Measurements from ENCODE around the gene EIPR1.
"Not testable (repeated sequence)": the region's sequence is repeated elsewhere in the genome, so short reads cannot be mapped to it uniquely, and the experiment has no call there.

Gene EIPR1

GRCh38 chr2:3212061-3212362 is 165.6 kb downstream of the EIPR1 start:
- no peak for DNase-seq (ENCODE audit: low read depth in 2 of 2)

GRCh38 chr2:3211256-3212060 is 166.2 kb downstream of the EIPR1 start:
- no peak for DNase-seq (ENCODE audit: low read depth in 2 of 2)

GRCh38 chr2:3210257-3210656 is 167.4 kb downstream of the EIPR1 start:
- DNase-seq (ENCODE audit: low read depth in 2 of 2) = no peak

- no peak for DNase-seq (ENCODE audit: low read depth in 2 of 2)
These were observed 168.4 kb downstream of the EIPR1 start for GRCh38 chr2:3209258-3209657.

- DNase-seq (ENCODE audit: low read depth in 2 of 2) = no peak
These were observed 169.0 kb downstream of the EIPR1 start for GRCh38 chr2:3208591-3208990.

GRCh38 chr2:3208179-3208578 is 169.4 kb downstream of the EIPR1 start:
- no peak for DNase-seq (ENCODE audit: low read depth in 2 of 2)

GRCh38 chr2:3207091-3207491 is 170.5 kb downstream of the EIPR1 start:
- no peak for DNase-seq (ENCODE audit: low read depth in 2 of 2)

- DNase-seq (ENCODE audit: low read depth in 2 of 2) = no peak
These were observed 171.8 kb downstream of the EIPR1 start for GRCh38 chr2:3205845-3206244.

GRCh38 chr2:3204031-3204821 is 173.4 kb downstream of the EIPR1 start:
- DNase-seq (ENCODE audit: low read depth in 2 of 2) = no peak

GRCh38 chr2:3203497-3204019 is 174.1 kb downstream of the EIPR1 start:
- no peak for DNase-seq (ENCODE audit: low read depth in 2 of 2)

- no peak for DNase-seq (ENCODE audit: low read depth in 2 of 2)
These were observed 174.7 kb downstream of the EIPR1 start for GRCh38 chr2:3202926-3203325.

GRCh38 chr2:3201281-3201680 is 176.3 kb downstream of the EIPR1 start:
- no peak for DNase-seq (ENCODE audit: low read depth in 2 of 2)

GRCh38 chr2:3200420-3200939 is 177.1 kb downstream of the EIPR1 start:
- DNase-seq (ENCODE audit: low read depth in 2 of 2) = no peak

- DNase-seq (ENCODE audit: low read depth in 2 of 2) = no peak
These were observed 177.8 kb downstream of the EIPR1 start for GRCh38 chr2:3199627-3200345.

GRCh38 chr2:3198671-3199192 is 178.9 kb downstream of the EIPR1 start:
- DNase-seq (ENCODE audit: low read depth in 2 of 2) = not testable (repeated sequence)

- DNase-seq (ENCODE audit: low read depth in 2 of 2) = no peak
These were observed 179.5 kb downstream of the EIPR1 start for GRCh38 chr2:3198119-3198518.

- no peak for DNase-seq (ENCODE audit: low read depth in 2 of 2)
These were observed 180.3 kb downstream of the EIPR1 start for GRCh38 chr2:3197308-3197707.

GRCh38 chr2:3196716-3197115 is 180.9 kb downstream of the EIPR1 start:
- DNase-seq (ENCODE audit: low read depth in 2 of 2) = no peak

- no peak for DNase-seq (ENCODE audit: low read depth in 2 of 2)
These were observed 181.8 kb downstream of the EIPR1 start for GRCh38 chr2:3195641-3196476.

- no peak for DNase-seq (ENCODE audit: low read depth in 2 of 2)
These were observed 182.8 kb downstream of the EIPR1 start for GRCh38 chr2:3194828-3195227.

Data from stimulated activated CD4-positive, alpha-beta T cell treated with anti-CD3 and anti-CD28 coated beads, Interleukin-1b, Interleukin-23, amount 100 ng/mL, for 4 hours (primary cell).